RWPE1 (cell line): ENCODE data around the gene OR2T1.
"Not testable (repeated sequence)": the region's sequence is repeated elsewhere in the genome, so short reads cannot be mapped to it uniquely, and the experiment has no call there.

Experiments
- CTCF ChIA-PET: fragments of 350-600 bp; sonication (Branson Sonifier 250); formaldehyde crosslinking; extraction: SDS; loops from one replicate; lab custom pipeline; 2021; lab: Yijun Ruan, JAX
- POLR2A ChIA-PET: fragments of 400-600 bp; formaldehyde crosslinking; extraction: SDS; loops from one replicate; lab custom pipeline; 2020; ENCODE audit warnings: antibody characterized with exemption; ENCODE audit not compliant: low non-redundant PET; lab: Yijun Ruan, JAX
- DNase-seq: peaks from one replicate; pipeline ENCODE4 v3.0.0; 2012; ENCODE audit warnings: low spot score
- H3K27ac ChIP-seq: fragments of 450-650 bp; 2 replicates; pipeline ENCODE4 v1.5.1; 2017
- TF ChIP-seq, protein P1 (sequence below): fragments of 450-650 bp; conservative IDR thresholded peaks from 2 replicates; pipeline ENCODE4 v1.5.1; 2017; ENCODE audit warnings: low read depth, mild to moderate bottlenecking

OR2T1 gene

GRCh38 chr1:248406721-248407692 lies 4.2 kb downstream of the OR2T1 start:
- TF ChIP-seq, protein P1, sequence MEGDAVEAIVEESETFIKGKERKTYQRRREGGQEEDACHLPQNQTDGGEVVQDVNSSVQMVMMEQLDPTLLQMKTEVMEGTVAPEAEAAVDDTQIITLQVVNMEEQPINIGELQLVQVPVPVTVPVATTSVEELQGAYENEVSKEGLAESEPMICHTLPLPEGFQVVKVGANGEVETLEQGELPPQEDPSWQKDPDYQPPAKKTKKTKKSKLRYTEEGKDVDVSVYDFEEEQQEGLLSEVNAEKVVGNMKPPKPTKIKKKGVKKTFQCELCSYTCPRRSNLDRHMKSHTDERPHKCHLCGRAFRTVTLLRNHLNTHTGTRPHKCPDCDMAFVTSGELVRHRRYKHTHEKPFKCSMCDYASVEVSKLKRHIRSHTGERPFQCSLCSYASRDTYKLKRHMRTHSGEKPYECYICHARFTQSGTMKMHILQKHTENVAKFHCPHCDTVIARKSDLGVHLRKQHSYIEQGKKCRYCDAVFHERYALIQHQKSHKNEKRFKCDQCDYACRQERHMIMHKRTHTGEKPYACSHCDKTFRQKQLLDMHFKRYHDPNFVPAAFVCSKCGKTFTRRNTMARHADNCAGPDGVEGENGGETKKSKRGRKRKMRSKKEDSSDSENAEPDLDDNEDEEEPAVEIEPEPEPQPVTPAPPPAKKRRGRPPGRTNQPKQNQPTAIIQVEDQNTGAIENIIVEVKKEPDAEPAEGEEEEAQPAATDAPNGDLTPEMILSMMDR: no peak
- no peak for DNase-seq
- ChIA-PET POLR2A (no interaction called here), CTCF (no interaction called here)
- H3K27ac ChIP-seq: no peak overlapping the region

GRCh38 chr1:248416226-248416625 lies 13.4 kb downstream of the OR2T1 start:
- ChIA-PET POLR2A (no interaction called here), CTCF (no interaction called here)
- no peak for DNase-seq
- TF ChIP-seq, protein P1: no peak
- H3K27ac ChIP-seq: no peak overlapping the region

DNA sequence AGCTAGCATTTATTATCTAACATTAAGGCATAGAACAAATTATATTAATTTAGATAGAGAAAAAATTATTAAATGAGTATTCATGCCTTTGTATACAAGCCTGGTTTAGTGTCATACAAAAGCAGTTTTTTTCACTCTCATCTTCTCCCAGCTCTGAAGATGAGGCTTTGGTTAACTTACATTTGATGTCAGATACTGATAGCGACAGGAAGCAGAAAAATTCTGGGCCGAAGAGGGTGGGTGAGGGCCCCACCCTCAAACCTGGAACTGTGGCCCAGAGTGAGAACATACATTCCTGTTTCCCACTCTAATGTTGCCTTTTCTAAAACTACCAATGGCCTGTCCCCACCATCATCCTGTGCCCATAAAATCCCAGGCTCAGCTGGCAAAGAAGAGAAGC lies 15.0 kb downstream of the OR2T1 start:
- no peak overlapping the region for H3K27ac ChIP-seq
- TF ChIP-seq, protein P1: no peak
- no peak for DNase-seq
- ChIA-PET POLR2A (no interaction called here), CTCF (no interaction called here)

DNA sequence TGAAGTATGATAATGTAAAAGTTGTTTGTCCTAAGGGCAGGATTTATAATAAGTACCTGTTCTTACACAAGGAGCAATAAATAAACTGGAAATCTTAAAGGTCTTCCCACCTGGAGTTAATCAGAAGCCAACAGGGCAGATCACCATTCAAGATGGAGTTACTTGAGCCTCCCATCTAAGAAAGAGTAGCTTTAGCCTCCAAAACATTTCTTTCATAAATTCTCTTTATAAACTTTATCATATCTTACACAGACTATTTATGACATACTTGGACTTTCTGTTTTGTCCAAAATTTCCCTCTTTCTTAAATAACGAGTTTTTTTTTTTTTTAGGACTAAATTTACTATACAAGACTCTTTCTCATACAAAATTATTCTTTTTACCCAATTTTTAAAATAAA lies 18.5 kb downstream of the OR2T1 start:
- TF ChIP-seq, protein P1: no peak
- ChIA-PET POLR2A (no interaction called here), CTCF (no interaction called here)
- no peak overlapping the region for H3K27ac ChIP-seq
- no peak for DNase-seq

- CTCF ChIA-PET, H3K27ac ChIP-seq, POLR2A ChIA-PET, DNase-seq: not testable (repeated sequence)
These were observed 24.8 kb downstream of the OR2T1 start for GRCh38 chr1:248427526-248428191.

DNA sequence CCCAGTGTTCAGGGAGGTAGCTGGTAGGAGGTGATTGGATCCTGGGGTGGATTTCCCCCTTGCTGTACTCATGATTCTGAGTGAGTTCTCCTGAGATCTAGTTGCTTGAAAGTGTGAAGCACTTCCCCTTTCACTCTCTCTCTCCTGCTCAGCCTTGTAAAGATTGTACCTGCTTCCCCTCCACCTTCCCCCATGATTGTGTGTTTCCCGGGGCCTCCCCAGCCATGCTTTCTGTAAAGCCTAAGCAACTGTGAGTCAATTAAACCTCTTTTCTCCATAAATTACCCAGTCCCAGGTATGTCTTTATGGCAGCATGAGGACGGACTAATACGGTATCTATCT lies 25.3 kb downstream of the OR2T1 start:
- H3K27ac ChIP-seq, DNase-seq, POLR2A ChIA-PET, CTCF ChIA-PET: not testable (repeated sequence)

DNA sequence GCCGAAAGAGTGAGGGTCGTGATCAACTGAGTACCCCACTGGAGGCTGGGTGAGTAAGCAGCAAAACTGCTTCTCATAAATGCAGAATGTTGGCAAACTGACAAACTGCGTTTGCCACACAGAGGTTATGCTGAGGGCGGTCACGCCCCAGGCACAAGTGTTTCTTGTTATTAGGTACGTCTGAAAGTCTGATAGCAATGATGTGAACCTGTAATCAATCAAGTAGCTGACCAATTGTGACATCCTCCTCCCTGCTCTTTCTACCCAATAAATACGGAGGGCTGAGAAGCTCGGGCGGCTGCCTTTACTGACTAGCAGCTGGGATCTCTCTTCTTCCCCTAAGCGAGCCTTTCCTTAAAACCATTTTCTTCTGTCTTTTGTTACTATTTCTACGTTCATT lies 28.8 kb downstream of the OR2T1 start:
- CTCF ChIA-PET, DNase-seq, POLR2A ChIA-PET, H3K27ac ChIP-seq: not testable (repeated sequence)

GRCh38 chr1:248432201-248432600 lies 29.4 kb downstream of the OR2T1 start:
- POLR2A ChIA-PET, H3K27ac ChIP-seq, CTCF ChIA-PET, DNase-seq: not testable (repeated sequence)

GRCh38 chr1:248433811-248434415 lies 31.1 kb downstream of the OR2T1 start:
- H3K27ac ChIP-seq, DNase-seq, POLR2A ChIA-PET, CTCF ChIA-PET: not testable (repeated sequence)

DNA sequence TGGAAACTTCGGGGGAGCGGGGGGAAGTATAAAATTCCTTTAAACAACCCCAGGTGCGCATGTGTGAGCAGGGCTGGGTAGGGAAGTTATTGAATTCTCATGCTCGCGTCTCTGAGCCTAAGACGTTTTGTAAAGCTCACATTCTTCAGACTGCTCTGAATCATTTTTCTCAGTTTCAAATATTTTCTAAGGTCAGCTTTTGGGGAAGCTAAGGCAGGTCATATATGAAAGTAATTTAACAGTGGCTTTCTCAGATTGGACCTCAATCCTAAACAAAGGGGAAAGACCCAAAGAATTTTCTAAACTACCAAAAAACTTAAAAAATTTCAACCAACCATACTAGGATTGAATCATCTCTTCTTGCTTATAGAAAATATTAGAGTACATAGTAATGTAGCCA lies 32.1 kb downstream of the OR2T1 start:
- POLR2A ChIA-PET, DNase-seq, CTCF ChIA-PET, H3K27ac ChIP-seq: not testable (repeated sequence)

GRCh38 chr1:248436303-248436702 lies 33.5 kb downstream of the OR2T1 start:
- POLR2A ChIA-PET: not testable (repeated sequence)

GRCh38 chr1:248438668-248439067 lies 35.8 kb downstream of the OR2T1 start:
- POLR2A ChIA-PET, H3K27ac ChIP-seq, CTCF ChIA-PET, DNase-seq: not testable (repeated sequence)

More at GRCh38 chr1:248436303-248436702, 33.5 kb downstream of the OR2T1 start:
- DNase-seq, H3K27ac ChIP-seq, CTCF ChIA-PET: not testable (repeated sequence)
